A673 (cell line): ENCODE data around the gene SLIT1. TPM values are rescaled to one million over a fixed set of nuclear protein-coding genes. Genes with fewer than 3 reads are reported as not detected.

Experiments used
- BruUV-seq: library from RNA; stranded (reverse); fragments of 400-500 nt; replicated peaks from 2 replicates; lab custom pipeline; 2021; lab: Mats Ljungman, UMichigan
- CTCF ChIA-PET: fragments of 300-600 bp; sonication (Branson Sonifier 250); formaldehyde crosslinking; loops from one replicate; lab custom pipeline; 2022; ENCODE audit warnings: antibody characterized with exemption; lab: Charles Lee
- POLR2A ChIA-PET: fragments of 300-600 bp; sonication (Branson Sonifier 250); formaldehyde crosslinking; loops from one replicate; lab custom pipeline; 2022; ENCODE audit warnings: antibody characterized with exemption; ENCODE audit not compliant: low non-redundant PET; lab: Charles Lee
- DNase-seq: peaks from one replicate; pipeline ENCODE4 v3.0.0-alpha.2; 2015; ENCODE audit warnings: low spot score
- H3K27ac ChIP-seq: fragments of 200-600 bp; sonication (generic); 2 replicates; pipeline ENCODE4 v1.5.1; 2016; ENCODE audit warnings: mixed run types, low read depth, mild to moderate bottlenecking, mixed read lengths, antibody characterized with exemption, low read length; ENCODE audit not compliant: poor library complexity, severe bottlenecking
- H3K27me3 ChIP-seq: fragments of 200-600 bp; sonication (generic); replicated peaks from 2 replicates; pipeline ENCODE4 v1.6.1; 2017; ENCODE audit warnings: mixed run types, low read depth, mild to moderate bottlenecking, mixed read lengths, antibody characterized with exemption, low read length; ENCODE audit not compliant: insufficient read depth, poor library complexity
- H3K36me3 ChIP-seq: fragments of 200-600 bp; sonication (generic); 2 replicates; pipeline ENCODE4 v1.6.1; 2016; ENCODE audit warnings: mixed run types, mild to moderate bottlenecking, mixed read lengths, antibody characterized with exemption, low read length; ENCODE audit not compliant: insufficient read depth, poor library complexity, severe bottlenecking
- H3K4me1 ChIP-seq: fragments of 200-600 bp; sonication (generic); 2 replicates; pipeline ENCODE4 v1.6.1; 2017; ENCODE audit warnings: mixed run types, mild to moderate bottlenecking, mixed read lengths, antibody characterized with exemption, low read length; ENCODE audit not compliant: insufficient read depth, poor library complexity, severe bottlenecking
- H3K4me3 ChIP-seq: fragments of 200-600 bp; sonication (generic); 2 replicates; pipeline ENCODE4 v1.5.1; 2016; ENCODE audit warnings: low read depth, mixed run types, mild to moderate bottlenecking, mixed read lengths, low read length; ENCODE audit not compliant: poor library complexity, severe bottlenecking
- H3K9me3 ChIP-seq: fragments of 200-600 bp; sonication (generic); 2 replicates; pipeline ENCODE4 v1.6.1; 2016; ENCODE audit warnings: mixed run types, low read depth, mild to moderate bottlenecking, mixed read lengths, antibody characterized with exemption, low read length; ENCODE audit not compliant: poor library complexity, severe bottlenecking
- EZH2 ChIP-seq: fragments of 200-600 bp; sonication (generic); IDR thresholded peaks from 2 replicates; pipeline ENCODE4 v1.6.1; 2017; ENCODE audit warnings: borderline replicate concordance, low read depth, mild to moderate bottlenecking, mixed read lengths, antibody characterized with exemption, low read length; ENCODE audit not compliant: poor library complexity, severe bottlenecking
- intact Hi-C: fragments of 100-400 bp; cut with micrococcal nuclease; formaldehyde crosslinking; loops from one replicate; pipeline ENCODE4 v1.10.0; 2022; ENCODE audit not compliant: unreplicated experiment
- total RNA-seq: library from RNA; stranded (reverse); gene quantifications from 2 replicates; pipeline ENCODE4 v1.2.3, GENCODE V29; 2021
- TF ChIP-seq, protein P1 (sequence below): fragments of 300-800, 200-600 bp; sonication (generic); conservative IDR thresholded peaks from 2 replicates; pipeline ENCODE4 v1.5.1; 2017; ENCODE audit warnings: low read depth, mild to moderate bottlenecking, antibody characterized with exemption, low read length, moderate library complexity, mixed read lengths

The SLIT1 gene
- total RNA-seq, 1 experiment from 2014 or later = 0.43 TPM

DNA sequence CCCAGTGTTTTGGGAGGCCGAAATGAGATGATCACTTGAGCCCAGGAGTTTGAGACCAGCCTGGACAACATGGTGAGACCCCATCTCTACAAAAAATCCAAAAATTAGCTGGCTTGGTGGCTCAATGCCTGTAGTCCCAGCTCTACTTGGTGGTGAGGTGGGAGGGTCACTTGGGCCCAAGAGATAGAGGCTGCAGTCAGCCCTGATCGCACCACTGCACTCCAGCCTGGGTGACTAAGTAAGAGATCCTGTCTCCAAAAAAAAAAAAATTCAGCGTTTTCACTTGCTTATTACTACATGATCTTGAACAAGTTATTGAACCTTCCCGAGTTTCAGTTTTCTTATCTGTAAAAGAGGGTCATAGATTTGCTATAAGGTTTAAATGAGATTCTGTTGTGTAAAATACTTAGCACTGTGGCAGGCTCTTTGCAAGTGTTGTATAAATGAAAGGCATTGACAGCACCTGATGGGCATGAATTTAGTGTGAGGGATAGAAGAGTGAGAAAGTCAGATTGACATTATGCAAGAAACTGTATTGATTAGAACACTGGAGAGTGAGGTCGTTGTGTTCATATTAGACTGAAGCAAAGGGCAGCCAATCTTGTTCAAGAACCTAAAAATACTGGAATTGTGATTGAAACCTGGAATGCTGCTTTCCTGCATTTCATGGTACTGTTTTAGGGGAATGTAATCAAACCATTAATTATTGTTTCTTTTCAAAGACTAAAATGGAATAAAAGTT lies 216.9 kb downstream of the SLIT1 start:
- no TSS peak for BruUV-seq
- TF ChIP-seq, protein P1, sequence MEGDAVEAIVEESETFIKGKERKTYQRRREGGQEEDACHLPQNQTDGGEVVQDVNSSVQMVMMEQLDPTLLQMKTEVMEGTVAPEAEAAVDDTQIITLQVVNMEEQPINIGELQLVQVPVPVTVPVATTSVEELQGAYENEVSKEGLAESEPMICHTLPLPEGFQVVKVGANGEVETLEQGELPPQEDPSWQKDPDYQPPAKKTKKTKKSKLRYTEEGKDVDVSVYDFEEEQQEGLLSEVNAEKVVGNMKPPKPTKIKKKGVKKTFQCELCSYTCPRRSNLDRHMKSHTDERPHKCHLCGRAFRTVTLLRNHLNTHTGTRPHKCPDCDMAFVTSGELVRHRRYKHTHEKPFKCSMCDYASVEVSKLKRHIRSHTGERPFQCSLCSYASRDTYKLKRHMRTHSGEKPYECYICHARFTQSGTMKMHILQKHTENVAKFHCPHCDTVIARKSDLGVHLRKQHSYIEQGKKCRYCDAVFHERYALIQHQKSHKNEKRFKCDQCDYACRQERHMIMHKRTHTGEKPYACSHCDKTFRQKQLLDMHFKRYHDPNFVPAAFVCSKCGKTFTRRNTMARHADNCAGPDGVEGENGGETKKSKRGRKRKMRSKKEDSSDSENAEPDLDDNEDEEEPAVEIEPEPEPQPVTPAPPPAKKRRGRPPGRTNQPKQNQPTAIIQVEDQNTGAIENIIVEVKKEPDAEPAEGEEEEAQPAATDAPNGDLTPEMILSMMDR = no peak
- TF ChIP-seq EZH2 = no peak

GRCh38 chr10:96967847-96968246 lies 217.9 kb downstream of the SLIT1 start:
- Histone ChIP-seq H3K36me3 (no peaks in the 10 kb centered on the region), H3K27me3 (no peaks in the 10 kb centered on the region), H3K27ac (no peak overlapping the region), H3K4me3 (no peak overlapping the region), H3K4me1 (no peaks in the 10 kb centered on the region), H3K9me3 (no peaks in the 10 kb centered on the region)
- ChIA-PET POLR2A (no interaction called here), CTCF (no interaction called here)
- intact Hi-C loops = no loop called here
- TF ChIP-seq, protein P1 = no peak
- no peak for TF ChIP-seq EZH2
- no TSS peak for BruUV-seq
- DNase-seq = no peak

More for the DNA sequence above, 216.9 kb downstream of the SLIT1 start:
- Histone ChIP-seq H3K36me3 (no peaks in the 10 kb centered on the region), H3K9me3 (no peaks in the 10 kb centered on the region), H3K27me3 (no peaks in the 10 kb centered on the region), H3K4me3 (no peak overlapping the region), H3K27ac (no peak overlapping the region), H3K4me1 (no peaks in the 10 kb centered on the region)
- ChIA-PET CTCF (no interaction called here), POLR2A (no interaction called here)
- intact Hi-C loops = no loop called here
- DNase-seq = no peak

DNA sequence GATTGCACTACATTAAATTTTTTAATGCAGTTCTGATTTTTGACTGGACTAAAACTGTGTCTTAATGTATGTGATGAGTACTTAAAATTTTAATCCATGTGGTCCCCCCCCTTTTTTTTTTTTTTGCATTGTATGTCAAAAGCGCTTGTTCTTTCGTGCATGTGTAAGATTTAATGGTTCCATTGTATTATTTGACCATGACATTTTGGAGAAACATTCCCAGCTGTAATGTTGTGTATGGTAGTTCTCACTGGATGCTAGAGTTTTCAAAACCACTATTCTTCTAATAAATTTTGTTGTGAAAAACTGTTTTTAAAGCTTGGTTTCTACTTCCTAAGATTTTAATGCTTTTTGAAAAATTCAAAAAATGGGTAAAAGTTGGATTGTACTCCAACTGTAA lies 221.6 kb downstream of the SLIT1 start:
- Histone ChIP-seq H3K27ac (no peak overlapping the region), H3K4me1 (no peaks in the 10 kb centered on the region), H3K27me3 (no peaks in the 10 kb centered on the region), H3K36me3 (no peaks in the 10 kb centered on the region), H3K9me3 (no peaks in the 10 kb centered on the region), H3K4me3 (no peak overlapping the region)
- no peak for TF ChIP-seq EZH2
- TF ChIP-seq, protein P1 = no peak
- ChIA-PET POLR2A (no interaction called here), CTCF (interaction anchor here (0.7 kb wide), 1 partner anchor 152 kb away, joined by 4 read pairs; no protein-coding TSS in a partner anchor)
- no peak for DNase-seq
- no TSS peak for BruUV-seq
- intact Hi-C loops = no loop called here
